HCT116 (cell line): Measurements from ENCODE around the gene TCF23. TPM values are rescaled to one million over a fixed set of nuclear protein-coding genes. Genes with fewer than 3 reads are reported as not detected.

Source experiments
- ATAC-seq: fragments of 200-7000 bp; cut with Tn5 transposase; 2 replicates; pipeline ENCODE4 v1.9.1; 2020; ENCODE audit warnings: mild to moderate bottlenecking, moderate library complexity
- BruUV-seq: library from RNA; stranded (reverse); fragments of 400-500 nt; replicated peaks from 2 replicates; lab custom pipeline; 2021; lab: Mats Ljungman, UMichigan
- CTCF ChIA-PET: fragments of 300-600 bp; sonication (Branson Sonifier 250); formaldehyde crosslinking; loops from one replicate; lab custom pipeline; 2021; ENCODE audit warnings: antibody characterized with exemption; lab: Charles Lee
- POLR2A ChIA-PET: fragments of 300-600, 350-600 bp; sonication (Branson Sonifier 250); formaldehyde crosslinking; loops from one replicate; lab custom pipeline; 2021; ENCODE audit warnings: antibody characterized with exemption; lab: Charles Lee
- RAD21 ChIA-PET, 2 experiments: fragments of 300-600 bp; sonication (Branson Sonifier 250); formaldehyde crosslinking; loops; one replicate each; lab custom pipeline; 2023; ENCODE audit warnings: low total read pairs in 2 of 2; ENCODE audit not compliant: uncharacterized antibody in 2 of 2, unreplicated experiment in 2 of 2, low non-redundant PET in 1 of 2; lab: Charles Lee
- DNase-seq: peaks from one replicate; pipeline ENCODE4 v3.0.0-alpha.2; 2010; ENCODE audit warnings: low read depth, low spot score
- H2AFZ ChIP-seq: fragments of 200-600 bp; shearing (Covaris generic), sonication (generic); 2 replicates; pipeline ENCODE4 v1.6.1; 2017; ENCODE audit warnings: low read depth, mixed run types, mixed read lengths, antibody characterized with exemption, low read length; ENCODE audit not compliant: poor library complexity, severe bottlenecking
- H3K27ac ChIP-seq: 2 replicates; pipeline ENCODE4 v1.5.1; 2012; ENCODE audit warnings: low read depth, low read length
- H3K27me3 ChIP-seq: fragments of 200-600 bp; sonication (generic); 2 replicates; pipeline ENCODE4 v1.6.1; 2016; ENCODE audit warnings: mixed run types, low read length, mixed read lengths; ENCODE audit not compliant: insufficient read depth
- H3K36me3 ChIP-seq, 2 experiments: fragments of 200-500 bp in 1 of 2; fragments of 200-600 bp in 1 of 2; sonication (Bioruptor generic) in 1 of 2; sonication (generic) in 1 of 2; 2 replicates each; pipeline versions ENCODE4 v1.5.1 to v1.6.1; 2014 to 2016; ENCODE audit warnings: low read length in 2 of 2, inconsistent platforms in 1 of 2, mixed read lengths in 1 of 2, mixed run types in 1 of 2; ENCODE audit not compliant: insufficient read depth in 2 of 2, control insufficient read depth in 1 of 2
- H3K4me1 ChIP-seq, 2 experiments: fragments of 200-600 bp in 1 of 2; sonication (generic) in 1 of 2; 2 replicates each; pipeline versions ENCODE4 v1.5.1 to v1.6.1; 2012 to 2017; ENCODE audit warnings: low read length in 2 of 2, inconsistent platforms in 1 of 2, mild to moderate bottlenecking in 1 of 2, mixed read lengths in 1 of 2, mixed run types in 1 of 2, moderate library complexity in 1 of 2; ENCODE audit not compliant: insufficient read depth in 2 of 2, control insufficient read depth in 1 of 2
- H3K4me2 ChIP-seq: fragments of 200-600 bp; sonication (generic); 2 replicates; pipeline ENCODE4 v1.6.1; 2017; ENCODE audit warnings: mixed run types, low read length, mixed read lengths
- H3K4me3 ChIP-seq, 2 experiments: fragments of 200-600 bp in 1 of 2; sonication (generic) in 1 of 2; replicated peaks in 1 of 2; 2 replicates each; pipeline ENCODE4 v1.5.1; 2011 to 2016; ENCODE audit warnings: low read length in 2 of 2, control low read depth in 1 of 2, low read depth in 1 of 2, mild to moderate bottlenecking in 1 of 2, mixed read lengths in 1 of 2, mixed run types in 1 of 2
- H3K79me2 ChIP-seq: fragments of 200-600 bp; sonication (generic); 2 replicates; pipeline ENCODE4 v1.6.1; 2017; ENCODE audit warnings: mild to moderate bottlenecking, mixed run types, low read length, moderate library complexity, mixed read lengths; ENCODE audit not compliant: insufficient read depth
- H3K9ac ChIP-seq: fragments of 200-600 bp; sonication (generic); 2 replicates; pipeline ENCODE4 v1.6.1; 2016; ENCODE audit warnings: low read length, mixed read lengths
- H3K9me2 ChIP-seq: fragments of 200-600 bp; sonication (generic), shearing (Covaris generic); 2 replicates; pipeline ENCODE4 v1.6.1; 2017; ENCODE audit warnings: mixed run types, mild to moderate bottlenecking, moderate library complexity; ENCODE audit not compliant: insufficient read depth
- H3K9me3 ChIP-seq, 2 experiments: fragments of 200-500 bp in 1 of 2; fragments of 200-600 bp in 1 of 2; sonication (Bioruptor generic) in 1 of 2; sonication (generic) in 1 of 2; 2 replicates each; pipeline ENCODE4 v1.6.1; 2014 to 2017; ENCODE audit warnings: low read length in 2 of 2, mixed read lengths in 2 of 2, inconsistent platforms in 1 of 2, low read depth in 1 of 2, mild to moderate bottlenecking in 1 of 2, mixed run types in 1 of 2, moderate library complexity in 1 of 2; ENCODE audit not compliant: control insufficient read depth in 1 of 2, insufficient read depth in 1 of 2
- H4K20me1 ChIP-seq: fragments of 200-600 bp; sonication (generic), shearing (Covaris generic); 2 replicates; pipeline ENCODE4 v1.6.1; 2017; ENCODE audit warnings: mixed run types, mild to moderate bottlenecking, moderate library complexity; ENCODE audit not compliant: insufficient read depth
- CBX3 ChIP-seq: IDR thresholded peaks from 2 replicates; pipeline ENCODE4 v1.6.1; 2012; ENCODE audit warnings: low read depth
- EGR1 ChIP-seq: IDR thresholded peaks from 2 replicates; pipeline ENCODE4 v1.6.1; 2012; ENCODE audit warnings: low read depth
- ELF1 ChIP-seq: IDR thresholded peaks from 2 replicates; pipeline ENCODE4 v1.6.1; 2012; ENCODE audit warnings: low read depth, borderline replicate concordance
- EZH2 ChIP-seq: fragments of 200-600 bp; sonication (generic); IDR thresholded peaks from 2 replicates; pipeline ENCODE4 v1.6.1; 2017; ENCODE audit warnings: antibody characterized with exemption, mixed run types
- FOSL1 ChIP-seq: IDR thresholded peaks from 2 replicates; pipeline ENCODE4 v1.6.1; 2012; ENCODE audit warnings: low read depth
- JUND ChIP-seq: IDR thresholded peaks from 2 replicates; pipeline ENCODE4 v1.6.1; 2012
- POLR2AphosphoS5 ChIP-seq: IDR thresholded peaks from 2 replicates; pipeline ENCODE4 v1.6.1; 2011; ENCODE audit warnings: mild to moderate bottlenecking, low read depth, low read length, moderate library complexity
- SRF ChIP-seq: IDR thresholded peaks from 2 replicates; pipeline ENCODE4 v1.6.1; 2012; ENCODE audit warnings: low read depth
- ZBTB33 ChIP-seq: IDR thresholded peaks from 2 replicates; pipeline ENCODE4 v1.6.1; 2011; ENCODE audit warnings: mild to moderate bottlenecking, low read length, moderate library complexity; ENCODE audit not compliant: insufficient replicate concordance; ENCODE audit errors: extremely low read depth
- ZNF274 ChIP-seq: fragments of 200-500 bp; sonication (Bioruptor generic); IDR thresholded peaks from 2 replicates; pipeline ENCODE4 v1.6.1; 2014; ENCODE audit warnings: mild to moderate bottlenecking, low read depth, low read length, inconsistent platforms
- intact Hi-C: fragments of 100-400 bp; cut with micrococcal nuclease; formaldehyde crosslinking; loops from 2 replicates; pipeline ENCODE4 v1.10.0; 2022
- total RNA-seq: library from RNA; stranded (reverse); gene quantifications from one replicate; pipeline ENCODE4 v1.2.1, GENCODE V29; 2021; ENCODE audit not compliant: unreplicated experiment

Gene TCF23
- total RNA-seq, 1 experiment from 2014 or later = not detected

GRCh38 chr2:27143285-27143684 lies 5.5 kb upstream of the TCF23 start:
- H3K9ac ChIP-seq = no peak overlapping the region
- intact Hi-C loops = no loop called here
- ChIA-PET POLR2A (no interaction called here), CTCF (no interaction called here), RAD21 (no interaction called here)
- no peak overlapping the region for H3K4me3 ChIP-seq
- H3K4me1 ChIP-seq = no peaks in the 10 kb centered on the region
- DNase-seq (no peak), ATAC-seq (no peak)
- H3K36me3 ChIP-seq = no peaks in the 10 kb centered on the region
- H2AFZ ChIP-seq = no peak overlapping the region
- H3K27me3 ChIP-seq = no peaks in the 10 kb centered on the region
- no peaks in the 10 kb centered on the region for H3K9me2 ChIP-seq
- H3K9me3 ChIP-seq = peaks cover 0 to 4% of the 10 kb centered on the region in 2 experiments; a peak in 1 of 4 replicates
- no TSS peak for BruUV-seq
- no peaks in the 10 kb centered on the region for H3K79me2 ChIP-seq
- no peak for TF ChIP-seq FOSL1
- TF ChIP-seq ZNF274 = no peak
- TF ChIP-seq JUND = no peak
- no peak for TF ChIP-seq ELF1
- no peak for TF ChIP-seq ZBTB33
- no peak for TF ChIP-seq EZH2
- TF ChIP-seq EGR1 = no peak
- no peak for TF ChIP-seq SRF
- H3K27ac ChIP-seq = no peak overlapping the region
- H3K4me2 ChIP-seq = no peak overlapping the region
- no peaks in the 10 kb centered on the region for H4K20me1 ChIP-seq

- ATAC-seq (no peak), DNase-seq (no peak)
- Histone ChIP-seq H3K9me3 (peaks cover 0 to 4% of the 10 kb centered on the region in 2 experiments; a peak in 1 of 4 replicates), H3K9me2 (no peaks in the 10 kb centered on the region), H3K27me3 (no peaks in the 10 kb centered on the region), H4K20me1 (no peaks in the 10 kb centered on the region), H3K4me1 (no peaks in the 10 kb centered on the region), H3K4me3 (no peak overlapping the region), H3K4me2 (no peak overlapping the region), H3K27ac (no peak overlapping the region), H3K9ac (no peak overlapping the region), H2AFZ (no peak overlapping the region), H3K36me3 (no peaks in the 10 kb centered on the region)
- ChIA-PET CTCF (no interaction called here), RAD21 (no interaction called here), POLR2A (no interaction called here)
- intact Hi-C loops = no loop called here
- BruUV-seq = no TSS peak
- TF ChIP-seq POLR2AphosphoS5 (no peak), CBX3 (no peak)
- TF ChIP-seq, all 23 proteins: peak for 0
- H3K79me2 ChIP-seq = no peaks in the 10 kb centered on the region
Observed at GRCh38 chr2:27145682-27146081, 3.1 kb upstream of the TCF23 start.
